ENCODE results near the gene F2. TPM values are rescaled to one million over a fixed set of nuclear protein-coding genes. Genes with fewer than 3 reads are reported as not detected.

F2 gene
- total RNA-seq, 6 donors from 2014 or later = 0.37 to 0.40 TPM; not detected in 4

DNA sequence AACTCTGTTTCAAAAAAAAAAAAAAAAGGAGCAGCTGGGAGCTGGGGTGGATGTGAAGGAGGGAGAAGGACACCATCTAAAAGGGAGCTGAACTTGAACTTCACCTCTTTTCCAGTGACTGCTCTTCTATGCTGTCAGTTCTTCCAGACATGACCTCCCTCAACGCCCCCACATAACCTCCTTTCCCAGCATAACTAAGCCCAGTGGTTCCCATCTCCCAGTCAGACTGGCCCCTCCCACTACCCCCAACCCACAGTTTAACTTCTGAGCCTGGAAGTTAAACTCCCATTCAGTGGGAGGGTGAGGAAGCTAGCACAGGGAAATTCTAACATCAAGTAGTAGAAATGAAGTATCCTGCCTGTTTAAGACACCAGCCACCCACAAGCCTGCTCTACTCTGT lies 20.4 kb upstream of the F2 start:
- TF ChIP-seq POLR2A (IDR thresholded peaks at IDR 0.05) (no peak), CTCF (IDR thresholded peaks at IDR 0.05) (no peak), POLR2AphosphoS5 (IDR thresholded peaks at IDR 0.05) (no peak), EP300 (IDR thresholded peaks at IDR 0.05) (no peak)
- 90 to 92% methylated on average over 1 of the region's 1 CpG for WGBS, 2 donors
- DNase-seq = no peak
- Histone ChIP-seq H3K27me3 (no peaks in the 10 kb centered on the region), H3K9me3 (no peaks in the 10 kb centered on the region), H3K4me3 (no peak overlapping the region), H3K4me1 (peaks cover 31 to 59% (median 49%) of the 10 kb centered on the region in 4 donors), H3K36me3 (peaks cover 15 to 47% (median 35%) of the 10 kb centered on the region in 4 donors), H3K27ac (peak overlapping the region in 1 of 4 donors; percentile 11)
- no peak for ATAC-seq (ENCODE audit: low FRiP score in 2 of 2)

- TF ChIP-seq EP300 (IDR thresholded peaks at IDR 0.05) (peak in 1 of 4 donors; percentile 28), POLR2AphosphoS5 (IDR thresholded peaks at IDR 0.05) (peak; percentile 74 to 87), CTCF (IDR thresholded peaks at IDR 0.05) (peak in 1 of 6 experiments; percentile 18), POLR2A (IDR thresholded peaks at IDR 0.05) (peak in 3 of 4 donors; percentile 46 to 89 (median 82))
- no peaks in the 10 kb centered on the region for H3K9me3 ChIP-seq
- DNase-seq (peak; percentile 95 to 98), ATAC-seq (ENCODE audit: low FRiP score in 2 of 2) (peak; percentile 99)
- H3K27ac ChIP-seq = peak within 1 kb of the TSS; percentile 80 to 89 (median 87)
- peaks cover 18 to 46% (median 34%) of the 10 kb centered on the region in 4 donors for H3K36me3 ChIP-seq
- H3K4me1 ChIP-seq = peaks cover 31 to 59% (median 49%) of the 10 kb centered on the region in 4 donors
- peak within 1 kb of the TSS; percentile 74 to 93 (median 88) for H3K4me3 ChIP-seq
- WGBS, 2 donors = 0 to 1% methylated on average over 25 to 44 of the region's 44 CpGs
- no peaks in the 10 kb centered on the region for H3K27me3 ChIP-seq
Observed at GRCh38 chr11:46700241-46701077, 18.6 kb upstream of the F2 start, which contains the start of the genes ARHGAP1 and ZNF408. TSS of gene ARHGAP1 (minus strand) at chr11:46700619. CDS start at chr11:46696107, 4,512 bp downstream. TSS of gene ZNF408 (plus strand) at chr11:46701031. CDS start at chr11:46701048, 17 bp downstream.

- peaks cover 31 to 59% (median 49%) of the 10 kb centered on the region in 4 donors for H3K4me1 ChIP-seq
- TF ChIP-seq CTCF (IDR thresholded peaks at IDR 0.05) (no peak), EP300 (IDR thresholded peaks at IDR 0.05) (no peak), POLR2A (IDR thresholded peaks at IDR 0.05) (no peak), POLR2AphosphoS5 (IDR thresholded peaks at IDR 0.05) (no peak)
- DNase-seq (peak in 1 of 2 donors; percentile 79), ATAC-seq (ENCODE audit: low FRiP score in 2 of 2) (no peak)
- peaks cover 21 to 46% (median 35%) of the 10 kb centered on the region in 4 donors for H3K36me3 ChIP-seq
- peak overlapping the region; percentile 80 to 89 (median 87) for H3K27ac ChIP-seq
- WGBS, 2 donors = 1% methylated on average over 21 to 29 of the region's 29 CpGs
- no peaks in the 10 kb centered on the region for H3K27me3 ChIP-seq
- H3K9me3 ChIP-seq = no peaks in the 10 kb centered on the region
- H3K4me3 ChIP-seq = peak overlapping the region; percentile 74 to 93 (median 88)
Observed at GRCh38 chr11:46701078-46701654, 17.8 kb upstream of the F2 start.

GRCh38 chr11:46705070-46705688 lies 13.8 kb upstream of the F2 start:
- 95 to 100% methylated on average over 3 to 27 of the region's 31 CpGs for WGBS, 2 donors
- peaks cover 9 to 22% (median 15%) of the 10 kb centered on the region in 4 donors for H3K4me1 ChIP-seq
- H3K4me3 ChIP-seq = no peak overlapping the region
- no peak for TF ChIP-seq POLR2A (IDR thresholded peaks at IDR 0.05)
- no peak for TF ChIP-seq CTCF (IDR thresholded peaks at IDR 0.05)
- TF ChIP-seq POLR2AphosphoS5 (IDR thresholded peaks at IDR 0.05) = no peak
- TF ChIP-seq EP300 (IDR thresholded peaks at IDR 0.05) = no peak
- H3K27ac ChIP-seq = no peak overlapping the region
- ATAC-seq (ENCODE audit: low FRiP score in 2 of 2) (no peak), DNase-seq (peak in 1 of 2 donors; percentile 75)
- H3K36me3 ChIP-seq = peaks cover 21 to 55% (median 50%) of the 10 kb centered on the region in 4 donors
- H3K9me3 ChIP-seq = no peaks in the 10 kb centered on the region
- H3K27me3 ChIP-seq = no peaks in the 10 kb centered on the region
